Forelimb muscle (tissue), 1 donor: Measurements from ENCODE around the gene PYGM. TPM values are rescaled to one million over a fixed set of nuclear protein-coding genes. Genes with fewer than 3 reads are reported as not detected.

ENCODE experiments used
- DNase-seq: peaks from one replicate; pipeline ENCODE4 v3.0.0-alpha.2; 2013; ENCODE audit warnings: low read depth
- polyA plus RNA-seq: library from polyadenylated mRNA; unstranded; fragments of 120-200 nt; gene quantifications from one replicate; pipeline ENCODE4 v1.2.1, GENCODE V29; 2013; ENCODE audit not compliant: insufficient read length

PYGM gene
- polyA plus RNA-seq, 1 donor: 294 TPM

DNA sequence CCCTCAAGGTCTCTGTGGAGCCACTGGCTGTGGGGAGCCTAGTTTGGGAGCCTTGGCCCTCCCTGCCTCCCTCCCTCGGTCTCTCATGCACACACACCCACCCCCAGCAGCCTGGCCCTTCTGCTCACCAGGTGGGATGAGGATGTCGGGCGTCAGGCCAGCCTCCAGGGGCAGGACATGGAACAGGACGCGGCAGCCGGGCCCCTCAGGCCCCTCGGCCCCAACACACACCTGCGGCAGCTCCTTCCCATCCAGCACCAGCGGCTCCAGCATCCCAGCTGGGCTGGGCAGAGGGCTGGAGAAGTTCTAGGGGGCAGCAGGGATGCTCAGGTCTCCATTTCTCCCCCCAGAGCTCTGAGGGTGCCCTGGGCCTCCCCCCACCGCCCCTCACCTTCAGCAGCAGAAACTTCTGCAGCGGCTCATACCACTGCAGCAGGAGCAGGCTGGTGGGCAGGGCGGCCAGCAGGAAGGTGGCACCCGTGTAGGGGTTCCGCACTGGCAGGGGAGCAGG, 32.1 kb upstream of the PYGM start:
- DNase-seq: no peak

DNA sequence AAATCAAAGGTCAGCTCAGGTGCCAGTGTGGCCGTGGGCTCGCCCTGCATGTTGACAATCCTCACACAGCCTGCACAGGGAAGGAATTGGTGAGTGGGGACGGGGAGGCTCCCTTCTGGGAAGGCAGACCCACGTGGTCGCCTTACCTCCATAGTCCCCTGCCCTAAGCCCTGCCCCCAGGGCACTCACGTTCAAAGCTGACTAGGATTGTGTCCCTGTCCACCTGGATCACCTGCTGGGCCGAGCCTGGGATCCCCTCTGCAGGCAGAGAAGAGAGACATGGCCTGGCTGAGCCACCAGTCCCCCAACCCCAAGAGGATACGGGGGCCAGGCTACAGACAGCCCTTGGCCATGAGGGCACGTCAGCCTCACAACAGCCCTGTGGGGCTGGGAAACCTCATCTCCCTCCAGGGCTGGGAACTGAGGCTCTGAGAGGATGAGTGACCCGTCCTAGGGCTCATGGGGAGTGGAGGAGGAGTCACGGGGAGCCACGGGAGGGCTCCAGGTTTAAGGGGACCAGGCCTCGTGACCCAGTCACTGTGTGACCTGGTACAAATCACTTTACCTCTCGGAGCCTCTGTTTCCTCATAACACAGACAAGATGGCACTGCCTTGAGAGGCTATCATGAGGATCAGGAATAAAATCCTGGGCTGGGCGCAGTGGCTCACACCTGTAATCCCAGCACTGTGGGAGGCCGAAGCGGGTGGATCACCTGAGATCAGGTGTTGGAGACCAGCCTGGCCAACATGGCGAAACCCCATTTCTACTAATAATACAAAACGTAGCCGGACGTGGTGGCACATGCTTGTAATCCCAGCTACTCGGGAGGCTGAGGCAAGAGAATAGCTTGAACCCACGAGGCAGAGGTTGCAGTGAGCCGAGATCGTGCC, 30.7 kb upstream of the PYGM start:
- no peak for DNase-seq

DNA sequence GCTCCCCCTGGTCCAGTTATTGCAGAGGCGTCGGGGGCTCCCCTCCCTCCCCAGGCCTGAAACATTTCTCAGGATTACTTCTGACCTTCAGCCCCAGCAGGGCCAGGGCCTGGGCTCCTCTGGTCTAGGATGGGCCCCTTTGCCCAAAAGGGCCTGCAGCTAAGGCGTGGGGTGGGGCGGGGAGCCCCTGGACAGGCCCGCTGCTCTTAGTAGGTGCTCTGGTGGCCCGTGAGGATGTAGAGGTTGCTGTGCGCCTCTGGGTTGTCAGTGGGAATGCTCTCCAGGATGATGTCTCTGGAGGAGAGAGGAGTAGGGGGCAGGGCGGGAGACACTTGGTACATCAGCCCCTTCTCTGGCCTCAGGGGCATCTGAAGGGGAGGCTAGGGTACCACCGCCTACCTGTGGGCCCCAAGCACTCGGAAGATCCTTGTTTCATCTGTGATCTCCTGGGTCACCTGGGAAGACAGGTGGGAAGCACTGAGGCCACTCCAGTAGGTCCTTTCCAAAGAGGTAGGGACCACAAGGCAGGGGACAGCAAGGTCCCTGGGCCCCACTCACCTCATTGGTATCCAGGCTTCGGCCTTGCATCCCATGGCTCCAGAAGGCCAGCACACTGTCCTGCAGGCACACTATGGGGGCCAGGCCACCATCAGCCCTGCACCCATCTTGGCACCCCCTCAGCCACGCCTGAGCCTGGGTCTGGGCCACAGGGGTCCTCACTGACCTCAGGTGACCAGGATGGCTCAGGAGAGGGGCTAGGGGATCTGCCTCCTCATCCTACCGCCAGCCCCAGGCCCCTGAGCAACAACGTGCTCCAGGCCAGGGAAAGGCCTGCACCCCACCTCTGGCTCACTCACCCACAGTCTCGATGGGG, 29.8 kb upstream of the PYGM start:
- DNase-seq: no peak

DNA sequence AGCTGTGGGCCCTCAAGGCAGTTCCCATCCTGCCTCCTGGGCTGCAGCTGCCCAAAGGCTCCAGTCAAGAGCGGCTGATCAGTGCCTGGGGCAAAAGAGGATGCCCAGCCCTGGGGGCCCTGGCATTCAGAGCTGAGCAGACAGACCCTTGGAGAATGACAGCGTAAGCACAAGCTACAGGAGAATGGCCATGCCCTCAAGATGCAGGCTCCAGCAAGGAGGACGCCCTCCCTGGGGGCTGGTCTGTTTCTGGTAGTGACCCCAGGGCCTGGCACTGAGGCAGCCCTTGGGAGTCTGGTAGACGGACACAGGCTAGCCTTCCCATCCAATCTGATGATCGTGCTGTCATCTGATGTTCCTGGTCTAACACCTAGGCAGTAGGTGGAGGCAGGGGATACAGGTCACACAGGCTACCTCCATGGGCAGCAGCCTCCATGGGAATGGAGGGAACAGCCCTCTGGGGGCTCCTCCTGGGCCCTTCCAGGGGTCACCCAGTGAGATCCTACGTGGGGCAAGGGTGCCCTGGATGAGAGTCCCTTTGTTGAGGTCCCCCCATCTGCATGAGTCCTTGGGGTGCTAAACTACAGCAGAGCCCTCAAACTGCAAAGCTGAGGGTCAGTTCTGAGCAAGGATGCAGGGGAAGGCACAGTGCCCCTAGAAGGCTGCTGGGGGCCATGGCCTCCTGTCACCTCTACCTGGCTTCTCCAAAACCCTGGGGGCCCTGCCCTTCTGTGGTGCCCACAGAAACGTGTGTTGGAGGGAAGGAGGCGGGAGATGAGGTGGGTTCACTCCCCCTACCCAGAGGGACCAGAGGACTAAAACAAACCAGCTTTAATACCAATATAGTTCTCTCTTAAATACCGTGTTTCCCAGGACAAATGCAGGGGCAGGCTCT, 28.8 kb upstream of the PYGM start:
- no peak for DNase-seq

DNA sequence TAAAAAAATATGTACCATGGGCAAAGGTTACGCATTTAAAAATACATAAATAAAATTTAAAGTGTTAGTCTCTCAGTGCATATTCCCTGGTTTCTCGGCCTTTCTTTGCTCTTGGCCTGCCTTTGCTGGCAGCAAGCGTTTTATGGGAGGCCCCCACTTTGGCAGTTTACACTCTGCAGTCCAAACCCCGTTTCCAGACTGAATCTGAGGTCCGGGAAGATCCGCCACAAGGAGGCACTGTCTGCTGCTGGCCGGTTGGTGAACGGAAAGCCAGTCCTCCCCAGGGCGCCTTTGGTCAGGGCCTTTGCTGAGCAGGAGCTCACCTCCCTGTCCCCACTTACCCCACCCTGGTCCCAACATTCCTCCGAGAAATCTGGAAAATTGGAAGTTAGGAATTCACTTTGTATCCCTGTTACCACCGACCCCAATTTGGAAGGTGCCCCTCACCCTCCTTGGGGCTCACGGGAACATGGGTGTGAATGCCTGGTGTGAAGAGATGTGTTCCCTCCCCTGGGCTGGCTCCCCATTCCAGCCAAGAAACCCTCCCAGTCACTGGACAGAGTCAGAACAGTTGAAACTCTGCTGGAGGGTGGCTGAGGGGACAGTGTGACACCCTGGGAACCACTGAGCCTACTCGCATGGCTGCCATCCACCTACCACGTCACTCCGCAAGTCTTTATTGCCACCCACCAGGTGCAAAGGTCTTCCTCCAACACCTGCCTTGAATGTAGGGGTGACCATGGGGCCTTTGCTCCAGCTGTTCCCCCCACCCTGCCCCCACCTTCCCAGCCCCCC, 27.9 kb upstream of the PYGM start:
- DNase-seq: no peak

DNA sequence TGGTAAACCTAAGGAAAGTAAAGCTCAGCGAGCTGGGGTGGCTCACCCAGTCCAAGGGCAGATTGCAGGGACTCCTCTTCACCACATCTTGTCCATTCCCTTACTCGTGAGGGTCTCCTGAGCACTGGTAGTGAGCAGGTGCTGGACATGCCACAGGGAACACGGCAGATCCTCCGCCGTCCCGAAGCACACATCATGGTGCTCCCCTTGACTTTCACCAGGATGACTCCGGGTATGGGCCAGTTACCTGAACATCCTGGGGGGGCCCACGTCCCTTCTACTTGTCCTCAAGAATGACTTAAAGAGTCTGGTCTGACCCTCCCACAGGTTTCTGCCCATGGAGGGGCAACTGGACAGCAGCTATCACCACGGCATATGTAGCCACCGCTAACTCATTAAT, 26.5 kb upstream of the PYGM start:
- DNase-seq: no peak

DNA sequence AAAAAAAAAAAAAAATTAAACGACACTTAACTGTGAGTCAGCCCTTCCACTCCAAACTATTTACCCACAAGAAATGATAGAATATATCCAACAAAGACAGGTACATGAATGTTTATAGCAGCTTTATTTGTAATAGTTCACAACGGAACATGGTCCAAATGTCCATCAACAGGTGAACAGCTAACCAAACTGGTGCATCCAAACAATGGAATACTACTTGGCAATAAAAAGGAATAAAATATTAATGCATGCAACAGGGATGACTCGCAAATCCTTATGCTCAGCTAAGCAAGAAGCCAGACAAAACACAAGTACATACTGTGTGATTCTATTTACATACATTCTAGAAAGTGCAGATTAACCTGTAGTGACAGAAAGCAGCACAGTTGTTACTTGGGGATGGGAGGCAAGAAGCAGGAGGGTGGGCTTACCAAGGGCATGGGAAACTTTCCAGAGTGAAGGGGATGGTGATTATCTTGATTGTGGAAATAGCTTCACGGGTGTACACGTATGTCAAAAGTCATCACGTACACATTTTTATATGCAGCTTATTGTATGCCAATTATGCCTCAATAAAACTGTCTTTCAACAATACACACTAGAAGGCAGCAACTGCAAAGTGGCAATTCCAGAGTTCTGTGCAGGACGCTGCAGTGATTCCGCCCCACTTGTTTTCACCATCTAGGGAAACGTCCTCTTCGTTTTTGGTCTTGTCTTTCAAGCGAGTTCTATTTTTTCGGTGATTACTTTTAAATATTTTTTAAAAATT, 25.2 kb upstream of the PYGM start:
- DNase-seq: no peak

DNA sequence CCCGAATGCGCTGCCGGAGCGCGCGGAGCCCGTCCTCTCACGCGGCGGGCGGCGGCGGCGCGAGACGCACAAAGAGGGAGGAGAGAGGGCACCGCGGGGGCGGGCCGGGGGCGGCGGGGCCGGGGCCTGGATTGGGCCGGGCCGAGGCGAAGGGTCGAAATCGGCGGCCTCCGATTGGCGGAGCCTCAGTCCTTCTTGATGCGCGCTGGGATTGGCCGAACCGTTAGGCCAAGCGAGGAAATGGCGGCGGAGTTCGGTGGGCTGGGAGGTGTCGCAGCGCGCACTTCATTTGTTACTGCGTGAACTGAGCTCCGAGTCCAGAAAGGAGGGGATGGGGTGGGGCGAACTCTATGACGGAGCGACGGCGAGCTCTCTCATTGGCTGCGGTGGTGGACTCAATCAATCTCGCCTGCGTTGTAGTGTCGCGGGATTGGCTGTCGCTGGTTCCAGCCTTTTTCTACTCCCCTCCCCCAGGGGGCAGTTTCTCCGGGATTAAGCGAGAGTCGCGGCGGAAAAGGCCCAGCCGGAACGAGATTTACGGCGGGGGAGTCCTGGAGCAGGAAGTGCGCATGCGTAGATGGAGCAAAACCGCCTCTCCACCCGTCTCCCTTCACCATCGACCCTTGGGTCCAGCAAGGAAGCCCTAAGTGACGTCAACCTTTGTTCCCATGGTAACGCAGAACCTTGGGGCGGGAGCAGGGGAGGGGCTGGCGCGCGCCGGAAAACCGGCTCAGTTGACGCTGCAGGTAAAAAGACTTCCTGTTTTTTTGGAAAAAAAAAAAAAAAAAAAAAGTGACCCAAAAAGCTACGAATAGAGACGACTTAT, 18.9 kb upstream of the PYGM start, which contains the start of gene SF1:
Gene SF1 (minus strand): TSS at position 70 of the 826 bp plus-strand sequence. CDS start 150 bp downstream, outside the sequence.
- DNase-seq: peak; percentile 99

DNA sequence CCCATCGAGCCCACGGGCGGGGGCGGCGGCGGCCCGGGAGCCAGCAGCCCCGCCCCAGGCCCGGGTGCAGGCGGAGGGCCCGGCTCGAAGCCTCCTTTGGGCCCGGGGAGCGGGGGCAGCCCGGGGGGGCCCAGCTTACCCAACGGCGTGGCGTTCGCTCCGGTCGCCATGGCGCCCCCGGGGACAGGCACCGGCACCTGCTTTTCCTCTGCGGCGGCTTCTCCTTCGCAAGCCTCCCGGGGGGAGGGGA, 18.4 kb upstream of the PYGM start:
- no peak for DNase-seq

DNA sequence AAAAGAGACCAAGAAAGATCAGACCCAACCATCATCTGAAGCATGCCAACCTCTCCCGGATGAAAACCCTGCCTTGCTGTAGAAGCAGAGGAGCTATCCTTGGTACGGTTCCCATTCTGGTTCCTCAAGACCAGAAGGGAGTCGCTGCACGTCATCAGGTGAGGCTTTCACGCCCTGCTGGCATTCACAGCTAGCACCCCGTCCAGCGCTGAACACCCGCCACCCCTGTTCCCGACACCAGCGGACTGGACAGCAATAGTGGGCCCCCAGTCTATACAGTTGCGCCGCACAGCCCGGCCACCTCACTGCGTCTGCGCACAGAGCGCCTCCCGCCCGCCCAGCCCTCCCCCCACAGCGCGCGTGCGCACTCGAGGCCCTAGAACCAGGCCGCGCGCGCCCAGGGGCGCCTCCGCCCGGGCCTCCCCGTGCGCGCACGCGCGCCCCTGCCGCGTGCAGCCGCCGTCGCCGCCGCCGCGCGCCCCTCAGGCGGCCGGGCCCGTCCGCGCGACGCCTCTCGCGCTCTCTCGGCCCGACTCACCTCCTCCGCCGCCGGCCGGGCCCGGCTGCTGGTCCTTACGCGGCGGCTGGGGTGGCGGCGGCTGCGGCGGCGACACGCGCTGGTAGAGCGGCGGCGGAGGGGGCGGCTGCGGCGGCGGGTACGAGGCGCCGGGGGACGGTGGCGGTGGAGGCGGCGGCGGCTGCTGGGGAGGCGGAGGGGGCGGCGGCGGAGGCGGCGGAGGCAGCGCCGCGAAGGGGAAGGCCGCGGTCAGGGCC, 17.9 kb upstream of the PYGM start:
- DNase-seq: peak; percentile 73

DNA sequence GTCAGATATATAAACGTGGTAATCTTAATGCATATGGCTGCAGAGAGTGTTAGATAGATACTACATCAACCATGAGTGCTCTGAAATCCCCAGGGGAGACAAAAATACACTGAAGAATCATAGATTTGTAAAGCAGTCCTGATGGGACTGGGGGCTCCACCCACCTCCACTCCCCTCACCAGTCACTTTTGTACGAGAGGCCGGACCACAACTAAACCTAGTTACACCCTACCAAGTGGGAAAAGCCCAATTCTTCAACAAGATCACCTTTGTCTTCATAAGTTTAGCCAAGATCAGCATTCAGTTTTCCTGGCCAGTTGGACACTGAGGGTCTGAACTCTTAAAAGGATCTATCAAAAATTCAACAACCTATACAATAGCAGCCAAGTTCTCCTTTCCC, 17.1 kb upstream of the PYGM start:
- no peak for DNase-seq

DNA sequence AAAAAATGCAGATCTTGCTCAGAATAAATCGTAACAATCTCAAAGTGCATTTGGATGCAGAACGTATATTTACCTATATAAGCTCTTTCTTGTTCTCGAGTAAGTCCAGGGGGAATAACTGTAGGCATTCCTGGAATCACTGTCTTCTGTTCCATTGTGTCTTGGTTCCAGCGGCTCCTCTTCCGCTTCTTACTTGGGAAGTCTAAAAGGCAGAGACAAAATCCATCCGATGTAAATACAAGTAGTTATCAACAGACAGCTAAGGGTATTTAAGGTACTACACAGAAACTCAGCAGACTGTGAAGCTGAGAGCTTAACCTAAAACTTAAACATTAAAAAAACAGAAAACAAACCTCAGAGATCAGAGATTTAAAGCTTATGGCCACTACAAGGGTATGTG, 16.7 kb upstream of the PYGM start:
- no peak for DNase-seq

DNA sequence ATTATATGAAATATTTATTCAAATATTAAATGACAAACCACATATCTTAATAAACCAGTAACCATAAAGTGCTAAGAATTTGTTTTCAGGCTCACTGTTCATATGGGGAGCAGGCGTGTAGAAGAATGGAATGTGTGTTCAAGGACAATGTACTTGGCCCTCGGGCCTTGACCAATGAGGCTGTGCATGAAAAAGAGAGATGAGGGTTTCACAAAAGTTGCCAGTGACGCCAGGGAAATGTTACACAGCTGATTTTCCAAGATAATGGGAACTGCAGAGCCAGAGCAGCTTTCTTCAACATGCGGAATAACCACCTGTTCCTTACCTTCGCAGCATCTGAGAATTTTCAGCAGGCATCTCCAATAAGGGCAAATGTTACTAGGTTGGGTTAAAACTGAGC, 14.4 kb upstream of the PYGM start:
- no peak for DNase-seq

DNA sequence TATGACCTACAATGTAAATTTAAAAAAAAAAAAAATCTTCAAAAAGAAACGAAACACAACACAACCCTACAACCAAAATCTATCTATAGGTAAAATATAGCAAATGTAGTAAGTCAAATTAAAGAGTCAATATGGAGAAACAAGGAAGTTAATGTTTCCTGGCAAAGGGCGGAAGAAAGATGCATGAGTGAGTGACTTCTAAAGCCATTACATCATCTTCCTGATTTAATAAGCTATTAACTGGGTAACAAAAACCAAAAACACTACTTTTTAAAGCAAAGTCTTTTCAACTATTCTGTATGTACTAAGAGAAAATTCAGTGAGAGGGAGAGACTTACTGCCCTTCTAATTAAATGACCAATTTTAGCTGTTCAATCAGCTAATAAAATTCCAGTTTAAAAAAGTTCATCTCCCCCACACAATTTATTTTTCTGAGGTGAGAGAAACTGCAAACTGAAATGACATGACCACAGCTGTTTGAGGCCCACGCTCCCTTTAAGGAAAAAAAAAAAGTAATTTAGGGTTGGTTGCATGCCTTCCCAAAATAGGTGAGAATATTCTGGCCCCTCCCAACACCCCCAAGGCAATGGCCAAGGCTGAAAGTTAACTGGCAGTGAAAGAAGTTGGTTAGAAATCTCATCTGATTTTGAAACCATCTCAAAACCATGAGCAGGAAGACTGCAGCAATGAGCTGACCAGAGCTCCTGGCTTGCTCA, 12.7 kb upstream of the PYGM start:
- DNase-seq: no peak

DNA sequence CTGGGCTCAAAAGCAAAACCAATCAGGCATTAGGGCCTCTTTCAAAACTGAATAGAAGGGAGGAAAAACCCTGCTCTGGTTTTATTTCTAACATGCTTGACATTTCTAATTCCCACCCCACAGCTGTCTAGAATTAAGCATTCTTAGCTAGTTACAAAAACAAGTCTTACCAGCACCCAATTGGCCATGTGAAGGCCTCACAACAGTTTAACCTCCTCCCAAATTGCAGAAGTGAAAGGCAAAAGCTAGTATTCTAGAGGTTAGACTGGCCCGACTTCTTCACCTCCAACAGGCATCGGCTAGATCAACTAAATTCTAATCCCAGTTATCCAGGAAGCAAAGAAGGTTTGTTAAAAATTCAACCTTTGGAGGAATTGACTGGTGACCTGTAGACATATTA, 12.1 kb upstream of the PYGM start:
- DNase-seq: no peak

DNA sequence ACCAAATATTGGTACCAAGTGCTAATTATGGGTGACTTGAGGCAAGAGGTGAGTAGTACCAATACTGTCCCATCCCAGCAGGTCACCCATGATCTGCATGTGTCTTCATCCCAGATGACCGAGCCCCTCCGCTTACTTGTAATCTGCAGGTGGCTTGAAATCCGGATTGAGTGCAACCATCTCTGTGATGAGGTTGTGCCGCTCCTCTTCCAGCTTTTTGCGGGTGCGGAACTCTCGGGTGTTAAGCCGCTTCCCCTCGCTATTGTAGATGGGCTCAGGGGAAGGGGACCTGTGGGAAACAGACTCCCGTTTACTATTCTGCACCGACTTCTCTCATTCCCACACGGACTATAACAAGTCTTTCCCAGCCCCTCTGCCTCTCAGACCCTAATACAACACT, 10.3 kb upstream of the PYGM start:
- DNase-seq: no peak

DNA sequence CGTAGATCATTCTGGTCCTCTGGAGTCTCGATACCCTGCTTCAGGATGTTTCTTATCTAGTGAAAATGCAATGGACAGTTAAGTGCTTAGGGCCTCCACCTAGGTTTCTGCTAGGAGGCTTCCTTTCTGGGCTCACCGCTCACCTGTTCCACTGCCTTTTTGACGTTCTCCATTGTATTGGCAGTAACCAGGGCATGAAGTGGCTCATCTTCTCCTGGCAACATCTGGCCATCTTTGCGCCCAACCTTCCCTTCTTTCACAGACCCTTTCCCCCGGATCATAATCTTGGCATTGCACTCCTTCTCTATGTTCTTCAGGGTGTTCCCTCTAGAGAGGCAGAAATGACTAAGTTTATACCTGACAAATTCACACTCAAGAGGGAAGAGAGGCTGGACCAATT, 9.5 kb upstream of the PYGM start:
- no peak for DNase-seq

DNA sequence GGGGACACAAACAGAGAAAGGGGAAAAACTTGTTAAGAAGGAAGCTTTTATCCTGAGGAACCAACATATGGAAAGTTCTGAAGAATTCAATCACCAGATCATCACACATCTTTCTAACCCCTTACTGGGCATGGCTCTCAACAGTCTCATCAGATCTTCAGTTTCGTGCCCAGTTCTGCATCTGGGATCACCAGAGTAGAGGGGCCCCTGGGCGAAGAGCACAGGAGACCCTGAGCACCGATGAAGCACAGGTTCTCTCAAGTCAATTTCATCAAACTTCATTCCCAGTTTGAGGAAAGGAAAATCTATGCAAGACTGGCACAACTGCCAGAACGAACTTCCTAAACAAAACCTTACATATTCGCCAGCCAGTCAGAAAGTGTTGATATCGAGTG, 8.5 kb upstream of the PYGM start:
- DNase-seq: no peak
